CD14-positive monocyte (primary cell): Measurements from ENCODE around the gene CDK2. TPM values are rescaled to one million over a fixed set of nuclear protein-coding genes. Genes with fewer than 3 reads are reported as not detected.
A peak's percentile ranks its signal among the peaks of the same experiment; 100 is the strongest.

Experiments used
- DNase-seq, 3 donors: peaks; one replicate each; pipeline ENCODE4 v3.0.0-alpha.2; 2011 to 2022
- H2AFZ ChIP-seq: 2 replicates; pipeline ENCODE4 v1.6.0; 2012; ENCODE audit warnings: mild to moderate bottlenecking, low read depth, low read length, inconsistent platforms; ENCODE audit not compliant: insufficient read depth, poor library complexity, severe bottlenecking
- H3K27ac ChIP-seq, 2 donors: 1 replicate in 1 of 2; 2 replicates in 1 of 2; pipeline ENCODE4 v1.5.1; 2012 to 2013; ENCODE audit warnings: low read length in 2 of 2, control low read depth in 1 of 2, inconsistent platforms in 1 of 2, low read depth in 1 of 2, mild to moderate bottlenecking in 1 of 2
- H3K27me3 ChIP-seq, 2 donors: one replicate each; pipeline versions ENCODE4 v1.6.0 to v1.6.1; 2011 to 2013; ENCODE audit warnings: low read length in 2 of 2; ENCODE audit not compliant: control insufficient read depth in 2 of 2, insufficient read depth in 2 of 2
- H3K36me3 ChIP-seq, 2 donors: replicated peaks in 1 of 2; 1 replicate in 1 of 2; 2 replicates in 1 of 2; pipeline versions ENCODE4 v1.5.1 to v1.6.1; 2012 to 2013; ENCODE audit warnings: low read length in 2 of 2, control low read depth in 1 of 2, inconsistent platforms in 1 of 2, mild to moderate bottlenecking in 1 of 2; ENCODE audit not compliant: insufficient read depth in 2 of 2, control insufficient read depth in 1 of 2
- H3K4me1 ChIP-seq, 2 donors: 1 replicate in 1 of 2; 2 replicates in 1 of 2; pipeline versions ENCODE4 v1.5.1 to v1.6.1; 2012 to 2013; ENCODE audit warnings: low read length in 2 of 2, control low read depth in 1 of 2, inconsistent platforms in 1 of 2, mild to moderate bottlenecking in 1 of 2, moderate library complexity in 1 of 2; ENCODE audit not compliant: insufficient read depth in 2 of 2, control insufficient read depth in 1 of 2
- H3K4me2 ChIP-seq: replicated peaks from 2 replicates; pipeline ENCODE3; 2012; ENCODE audit warnings: low read length, moderate library complexity, mild to moderate bottlenecking; ENCODE audit not compliant: poor library complexity, severe bottlenecking; ENCODE audit errors: extremely low read depth
- H3K4me3 ChIP-seq, 3 experiments: fragments of 200-600 bp in 1 of 3; sonication (generic) in 1 of 3; replicated peaks in 1 of 3; 1 replicate in 2 of 3; 2 replicates in 1 of 3; pipeline ENCODE4 v1.5.1; 2011 to 2013; ENCODE audit warnings: low read length in 3 of 3, mild to moderate bottlenecking in 3 of 3, control low read depth in 2 of 3, low read depth in 2 of 3, inconsistent platforms in 1 of 3, moderate library complexity in 1 of 3
- H3K79me2 ChIP-seq: 2 replicates; pipeline ENCODE4 v1.6.0; 2012; ENCODE audit warnings: mild to moderate bottlenecking, control low read depth, inconsistent platforms, low read length, moderate library complexity; ENCODE audit not compliant: insufficient read depth
- H3K9ac ChIP-seq: 2 replicates; pipeline ENCODE4 v1.6.0; 2017; ENCODE audit warnings: low read length, mild to moderate bottlenecking; ENCODE audit not compliant: insufficient read depth, poor library complexity, severe bottlenecking
- H3K9me3 ChIP-seq, 2 donors: replicated peaks in 1 of 2; 1 replicate in 1 of 2; 2 replicates in 1 of 2; pipeline versions ENCODE4 v1.5.1 to v1.6.1; 2012 to 2013; ENCODE audit warnings: low read length in 2 of 2, control low read depth in 1 of 2; ENCODE audit not compliant: control insufficient read depth in 1 of 2, insufficient read depth in 1 of 2
- H4K20me1 ChIP-seq: 2 replicates; pipeline ENCODE4 v1.6.0; 2012; ENCODE audit warnings: mild to moderate bottlenecking, low read length, control low read depth, moderate library complexity; ENCODE audit not compliant: insufficient read depth
- H3K27ac Mint-ChIP-seq, 7 donors: one replicate each; pipeline ENCODE4 v1.8.0; 2020; ENCODE audit warnings: mild to moderate bottlenecking in 7 of 7, mixed read lengths in 7 of 7, moderate library complexity in 6 of 7, inconsistent platforms in 2 of 7
- H3K27me3 Mint-ChIP-seq, 3 donors: one replicate each; pipeline ENCODE4 v1.8.0; 2021 to 2022; ENCODE audit warnings: low read depth in 3 of 3, mild to moderate bottlenecking in 3 of 3, mixed read lengths in 3 of 3, moderate library complexity in 3 of 3, inconsistent platforms in 1 of 3
- H3K36me3 Mint-ChIP-seq, 2 donors: one replicate each; pipeline ENCODE4 v1.8.0; 2020; ENCODE audit warnings: mixed read lengths in 2 of 2, inconsistent platforms in 1 of 2, mild to moderate bottlenecking in 1 of 2
- H3K4me1 Mint-ChIP-seq: one replicate; pipeline ENCODE4 v1.8.0; 2020; ENCODE audit warnings: mild to moderate bottlenecking, mixed read lengths
- H3K4me3 Mint-ChIP-seq, 2 donors: one replicate each; pipeline ENCODE4 v1.8.0; 2020; ENCODE audit warnings: mild to moderate bottlenecking in 2 of 2, mixed read lengths in 2 of 2, moderate library complexity in 1 of 2
- H3K9me3 Mint-ChIP-seq, 7 donors: one replicate each; pipeline ENCODE4 v1.8.0; 2020 to 2022; ENCODE audit warnings: mixed read lengths in 7 of 7, mild to moderate bottlenecking in 6 of 7, moderate library complexity in 6 of 7, inconsistent platforms in 2 of 7
- CTCF ChIP-seq: fragments of 200-600 bp; IDR thresholded peaks from one replicate; pipeline ENCODE4 v1.8.0; 2022; ENCODE audit warnings: antibody characterized with exemption, mild to moderate bottlenecking
- WGBS: methylation state at CpG from one replicate; pipeline ENCODE4 v1.1.5; 2013; ENCODE audit warnings: missing lambda C conversion rate; ENCODE audit not compliant: insufficient coverage; 5-methylcytosine and 5-hydroxymethylcytosine counted together
- intact Hi-C, 2 donors: fragments of 100-400 bp; cut with micrococcal nuclease; formaldehyde crosslinking; loops; one replicate each; pipeline versions ENCODE4 v1.15.0 to v1.15.1; 2023
- polyA plus RNA-seq, 3 donors: library from polyadenylated mRNA; depleted of rRNA in 1 of 3; unstranded in 2 of 3; stranded (reverse) in 1 of 3; fragments of 300-500 nt in 2 of 3; fragments of >200 nt in 1 of 3; fragmentation: Illumina TruSeq in 2 of 3; gene quantifications; 1 replicate in 2 of 3; 2 replicates in 1 of 3; pipeline ENCODE4 v1.2.3, GENCODE V29; 2012 to 2021

The CDK2 gene
- polyA plus RNA-seq, 3 donors = 4.1 to 11.8 (median 4.7) TPM

GRCh38 chr12:55970775-55971174 lies 4.1 kb downstream of the CDK2 start:
- H3K27ac Mint-ChIP-seq = peak overlapping the region in 2 of 7 donors; percentile 39 to 60

DNA sequence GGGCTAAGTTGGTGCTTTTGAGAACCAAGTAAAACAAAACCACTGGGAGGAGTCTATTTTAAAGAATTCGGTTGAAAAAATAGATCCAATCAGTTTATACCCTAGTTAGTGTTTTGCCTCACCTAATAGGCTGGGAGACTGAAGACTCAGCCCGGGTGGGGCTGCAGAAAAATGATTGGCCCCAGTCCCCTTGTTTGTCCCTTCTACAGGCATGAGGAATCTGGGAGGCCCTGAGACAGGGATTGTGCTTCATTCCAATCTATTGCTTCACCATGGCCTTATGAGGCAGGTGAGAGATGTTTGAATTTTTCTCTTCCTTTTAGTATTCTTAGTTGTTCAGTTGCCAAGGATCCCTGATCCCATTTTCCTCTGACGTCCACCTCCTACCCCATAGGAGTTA lies 5.4 kb downstream of the CDK2 start:
- peaks cover 0 to 2% (median 0%) of the 10 kb centered on the region in 3 donors for H3K27me3 Mint-ChIP-seq
- peaks cover 5 to 7% of the 10 kb centered on the region in 2 donors for H3K36me3 Mint-ChIP-seq
- Histone ChIP-seq H4K20me1 (peaks cover 6% of the 10 kb centered on the region), H3K27ac (peak overlapping the region in 1 of 2 donors; percentile 90), H2AFZ (no peak overlapping the region), H3K4me3 (peak overlapping the region in 1 of 3 experiments; percentile 84), H3K9me3 (no peaks in the 10 kb centered on the region), H3K9ac (no peak overlapping the region), H3K79me2 (peaks cover 40% of the 10 kb centered on the region), H3K27me3 (no peaks in the 10 kb centered on the region), H3K4me2 (peak overlapping the region; percentile 79), H3K36me3 (no peaks in the 10 kb centered on the region), H3K4me1 (peaks cover 26 to 36% of the 10 kb centered on the region in 2 donors)
- H3K4me3 Mint-ChIP-seq = no peak overlapping the region
- H3K4me1 Mint-ChIP-seq = peaks cover 21% of the 10 kb centered on the region
- no peaks in the 10 kb centered on the region for H3K9me3 Mint-ChIP-seq
- intact Hi-C loops = loop anchor here in 1 of 2 donors (2.0 to 10.0 kb wide), 3 partner anchors 45 to 143 kb away; partner anchors contain the start of genes PYM1, RPL41 and ZC3H10
- H3K27ac Mint-ChIP-seq = peak overlapping the region in 1 of 7 donors; percentile 53
- TF ChIP-seq CTCF = no peak
- 100% methylated on average over 1 of the region's 3 CpGs for WGBS
- no peak for DNase-seq

More at GRCh38 chr12:55970775-55971174, 4.1 kb downstream of the CDK2 start:
- H3K4me3 Mint-ChIP-seq = no peak overlapping the region
- H3K4me1 ChIP-seq = peaks cover 34 to 45% of the 10 kb centered on the region in 2 donors
- peaks cover 21% of the 10 kb centered on the region for H3K4me1 Mint-ChIP-seq
- WGBS = 100% methylated on average over 3 of the region's 7 CpGs
- peaks cover 33% of the 10 kb centered on the region for H3K79me2 ChIP-seq
- H4K20me1 ChIP-seq = peaks cover 5% of the 10 kb centered on the region
- H3K36me3 Mint-ChIP-seq = peaks cover 0 to 5% of the 10 kb centered on the region in 2 donors
- H3K27ac ChIP-seq = peak overlapping the region in 1 of 2 donors; percentile 7
- H3K9me3 ChIP-seq = no peaks in the 10 kb centered on the region
- intact Hi-C loops = loop anchor here in 1 of 2 donors (5.0 to 10.0 kb wide), 2 partner anchors 43 to 144 kb away; partner anchors contain the start of genes PYM1, RPL41 and ZC3H10
- no peaks in the 10 kb centered on the region for H3K9me3 Mint-ChIP-seq
- H3K9ac ChIP-seq = no peak overlapping the region
- H3K4me3 ChIP-seq = no peak overlapping the region
- DNase-seq = no peak
- no peaks in the 10 kb centered on the region for H3K36me3 ChIP-seq
- peaks cover 0 to 2% (median 0%) of the 10 kb centered on the region in 3 donors for H3K27me3 Mint-ChIP-seq
- no peak overlapping the region for H3K4me2 ChIP-seq
- H3K27me3 ChIP-seq = no peaks in the 10 kb centered on the region
- TF ChIP-seq CTCF = no peak
- H2AFZ ChIP-seq = no peak overlapping the region
